Stimulated activated CD4-positive, alpha-beta T cell treated with anti-CD3 and anti-CD28 coated beads, Interleukin-1b, Interleukin-23, amount 100 ng/mL, for 4 hours (primary cell): ENCODE results near the gene UBE2L6.
A peak's percentile ranks its signal among the peaks of the same experiment; 100 is the strongest.
"Not testable (repeated sequence)": the region's sequence is repeated elsewhere in the genome, so short reads cannot be mapped to it uniquely, and the experiment has no call there.

ENCODE experiments used
- DNase-seq, 2 donors: peaks; one replicate each; pipeline ENCODE4 v3.0.0-alpha.2; 2020; ENCODE audit warnings: low read depth in 2 of 2

The UBE2L6 gene

DNA sequence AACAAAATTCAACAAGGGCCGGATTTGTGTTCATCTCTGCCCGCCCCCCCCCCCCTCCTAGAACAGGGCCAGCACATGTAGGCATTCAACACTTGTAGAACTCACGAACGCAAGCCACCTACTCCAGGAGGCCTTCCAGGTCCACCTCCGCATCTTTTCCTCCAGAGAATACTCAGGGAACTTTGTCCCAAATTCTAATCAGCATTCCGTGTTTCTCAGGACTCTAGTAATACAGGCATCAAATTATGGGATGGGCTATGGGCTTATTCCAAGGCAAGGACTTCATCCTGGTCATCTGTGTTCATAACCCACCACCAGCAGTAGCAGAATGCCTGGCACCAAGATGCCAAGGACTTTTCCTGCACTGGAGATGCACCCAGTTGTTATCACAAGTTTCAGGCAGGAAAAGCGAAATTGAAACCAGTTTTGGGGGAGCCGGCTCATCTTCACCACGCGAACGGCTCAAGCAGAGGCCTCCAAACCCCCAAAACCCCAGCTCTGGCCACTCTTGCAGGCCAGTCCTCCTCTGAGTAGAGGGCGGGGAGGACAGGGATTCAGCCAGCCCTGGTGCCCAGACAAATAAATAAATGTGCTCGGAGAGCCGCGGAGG, 462 bp downstream of the UBE2L6 start:
- peak; percentile 14 to 27 for DNase-seq

DNA sequence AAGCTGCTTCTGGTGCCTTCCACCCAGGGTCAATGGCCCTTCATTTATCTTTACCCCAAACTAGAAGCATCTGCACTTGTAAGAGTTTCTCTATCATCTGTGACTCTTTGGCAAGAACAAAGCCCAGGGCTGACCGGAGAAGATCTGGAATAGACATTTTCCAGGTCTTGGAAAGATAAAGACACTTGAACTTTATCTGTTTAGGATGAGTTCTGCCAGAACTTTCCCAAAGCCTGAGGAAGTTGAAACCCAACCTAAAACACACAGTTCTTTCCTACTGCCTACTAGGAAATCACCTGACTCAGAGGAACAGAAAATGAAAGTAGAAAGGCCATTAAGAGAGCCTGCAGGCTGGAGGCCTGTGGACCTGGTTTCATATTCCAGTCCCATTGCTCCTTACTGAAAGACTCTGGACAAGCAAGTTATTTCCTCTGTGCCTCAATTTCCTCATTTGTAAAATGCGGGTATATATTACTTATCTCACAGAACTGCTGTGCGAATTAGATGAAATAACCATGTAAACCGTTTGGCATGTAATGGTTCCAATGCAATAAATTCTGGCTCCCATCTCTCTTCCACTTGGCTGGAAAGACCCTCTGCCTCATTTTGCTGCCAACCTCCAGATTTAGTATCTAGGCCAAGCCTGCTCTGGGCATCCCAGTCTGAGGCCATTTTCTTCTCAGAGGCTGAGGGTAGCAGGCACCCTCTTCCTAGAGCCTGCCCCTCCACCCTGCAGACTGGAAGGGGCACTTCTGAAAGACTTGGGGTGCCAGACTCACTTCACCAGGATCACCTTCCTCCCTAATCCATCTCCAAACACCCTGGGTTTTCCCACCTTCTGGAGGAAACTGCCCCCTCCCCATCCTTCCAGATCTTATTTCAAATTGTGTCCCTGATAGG, 1.2 kb downstream of the UBE2L6 start:
- DNase-seq: peak in 1 of 2 donors; percentile 46

DNA sequence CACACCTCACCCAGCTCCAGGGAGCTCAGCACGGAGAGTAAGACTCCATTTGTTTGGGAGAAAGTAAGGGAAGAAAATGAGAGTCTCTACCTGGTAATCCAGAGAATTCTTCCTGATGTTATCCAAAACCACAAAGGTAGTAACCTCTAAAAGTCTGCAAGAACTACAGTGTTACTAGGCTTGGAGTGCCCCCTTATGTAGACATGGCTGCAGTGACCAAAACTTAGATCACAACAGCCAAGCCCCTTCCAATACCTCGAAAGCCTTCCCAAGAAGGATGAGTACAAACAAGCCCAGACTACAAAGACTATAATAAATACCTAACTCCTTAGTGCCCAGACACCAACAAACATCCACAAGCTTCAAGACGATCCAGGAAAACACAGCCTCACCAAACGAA, 4.9 kb downstream of the UBE2L6 start:
- DNase-seq: no peak

DNA sequence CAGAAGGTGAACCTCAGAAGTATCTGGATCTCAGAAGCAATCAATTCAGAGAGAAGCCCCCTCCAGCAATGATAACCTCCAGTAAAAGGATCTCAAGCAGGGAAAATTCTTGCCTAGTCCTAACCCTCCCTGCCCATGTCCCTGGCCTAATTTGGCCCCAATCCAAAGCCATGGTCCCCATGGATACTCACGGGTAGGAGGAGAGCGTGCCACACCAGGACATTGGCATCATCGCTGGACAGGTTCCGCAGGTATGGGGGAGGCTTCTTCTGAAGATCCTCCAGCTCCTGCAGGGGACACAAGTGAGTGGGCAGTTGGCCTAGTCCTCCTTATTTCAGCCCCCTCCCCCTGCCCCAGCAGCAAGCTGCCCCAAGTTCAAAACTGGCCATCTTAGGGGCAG, 7.3 kb downstream of the UBE2L6 start:
- no peak for DNase-seq

DNA sequence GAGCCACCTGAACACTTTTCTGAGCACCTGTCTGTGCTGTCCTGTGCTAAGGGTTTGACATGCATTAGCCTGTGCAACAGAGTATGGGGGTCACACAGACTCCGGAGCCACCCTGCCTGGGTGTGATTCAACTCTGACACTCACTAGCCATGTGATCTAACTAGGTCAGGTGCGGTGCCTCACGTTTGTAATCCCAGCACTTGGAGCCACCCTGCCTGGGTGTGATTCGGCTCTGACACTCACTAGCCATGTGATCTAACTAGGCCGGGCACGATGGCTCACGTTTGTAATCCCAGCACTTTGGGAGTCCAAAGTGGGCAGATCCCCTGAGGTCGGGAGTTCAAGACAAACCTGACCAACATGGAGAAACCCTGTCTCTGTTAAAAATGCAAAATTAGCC, 11.4 kb downstream of the UBE2L6 start:
- no peak for DNase-seq

DNA sequence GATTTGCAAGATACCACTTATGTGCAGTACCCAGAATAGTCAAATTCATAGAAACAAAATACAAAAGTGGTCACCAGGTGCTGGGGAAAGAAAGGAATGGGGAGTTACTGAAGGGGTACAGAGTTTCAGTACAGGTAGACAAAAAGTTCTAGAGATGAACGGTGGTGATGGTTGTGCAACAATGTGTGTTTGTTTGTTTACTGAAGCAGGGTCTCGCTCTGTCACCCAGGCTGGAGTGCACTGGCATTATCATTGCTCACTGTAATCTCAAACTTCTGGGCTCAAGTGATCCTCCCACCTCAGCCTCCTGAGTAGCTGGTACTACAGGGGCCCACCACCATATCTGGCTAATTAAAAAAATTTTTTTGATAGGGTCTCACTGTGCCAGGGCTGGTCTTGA, 12.1 kb downstream of the UBE2L6 start:
- DNase-seq: no peak

DNA sequence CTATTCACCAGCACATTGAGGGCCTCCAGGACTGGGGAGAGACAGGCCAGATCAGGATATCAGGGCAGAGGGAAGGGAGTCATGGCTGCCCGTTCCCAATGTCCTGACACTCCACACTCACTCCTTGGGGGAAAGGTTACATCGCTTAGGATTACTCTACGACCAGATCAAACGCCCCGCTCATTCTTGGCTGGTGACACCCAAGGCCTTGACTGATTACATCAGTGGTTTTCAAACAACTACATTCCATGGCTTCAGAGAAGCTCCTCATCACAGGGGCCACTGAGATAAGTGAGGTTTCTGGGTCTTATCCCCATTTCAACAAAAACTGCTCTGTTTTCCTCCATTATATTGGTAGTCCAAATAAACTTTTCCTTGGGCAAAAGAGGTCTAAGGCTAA, 15.0 kb downstream of the UBE2L6 start:
- DNase-seq: no peak

DNA sequence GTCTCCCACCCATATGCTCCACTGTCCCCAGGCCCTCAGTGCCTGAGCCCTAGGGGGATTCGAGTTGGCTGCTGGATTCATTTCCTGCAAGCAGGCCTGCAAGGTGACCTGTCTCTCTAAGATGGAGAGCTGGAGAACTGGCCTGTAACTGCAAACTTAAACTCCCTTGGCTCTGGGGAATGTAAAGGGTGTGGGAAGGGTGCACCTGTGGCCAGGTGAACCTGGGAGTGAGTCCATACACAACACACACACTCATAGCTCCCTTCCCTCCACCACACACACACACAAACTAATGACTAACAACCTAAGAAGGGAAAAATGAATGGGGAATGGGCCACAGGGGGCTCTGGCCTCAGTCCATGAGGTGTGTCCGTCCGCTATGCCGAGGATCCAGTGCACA, 15.5 kb downstream of the UBE2L6 start:
- DNase-seq: no peak

DNA sequence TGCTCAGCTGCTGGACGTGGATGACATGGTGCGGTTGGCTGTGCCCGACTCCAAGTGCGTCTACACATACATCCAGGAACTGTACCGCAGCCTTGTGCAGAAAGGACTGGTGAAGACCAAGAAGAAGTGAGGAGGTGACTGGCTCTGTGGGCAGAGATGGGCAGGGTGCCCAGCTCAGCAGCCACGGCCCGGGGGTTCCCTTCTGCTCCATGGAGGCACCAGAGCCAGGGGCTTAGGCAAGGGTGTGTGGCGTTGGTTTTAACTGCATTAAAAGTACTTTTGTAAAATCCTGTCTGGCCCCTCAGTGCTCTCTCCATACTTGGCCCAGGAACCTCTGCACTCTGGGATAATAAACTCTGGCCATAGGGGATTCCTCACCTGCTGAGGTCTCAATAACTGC, 17.5 kb downstream of the UBE2L6 start:
- no peak for DNase-seq

DNA sequence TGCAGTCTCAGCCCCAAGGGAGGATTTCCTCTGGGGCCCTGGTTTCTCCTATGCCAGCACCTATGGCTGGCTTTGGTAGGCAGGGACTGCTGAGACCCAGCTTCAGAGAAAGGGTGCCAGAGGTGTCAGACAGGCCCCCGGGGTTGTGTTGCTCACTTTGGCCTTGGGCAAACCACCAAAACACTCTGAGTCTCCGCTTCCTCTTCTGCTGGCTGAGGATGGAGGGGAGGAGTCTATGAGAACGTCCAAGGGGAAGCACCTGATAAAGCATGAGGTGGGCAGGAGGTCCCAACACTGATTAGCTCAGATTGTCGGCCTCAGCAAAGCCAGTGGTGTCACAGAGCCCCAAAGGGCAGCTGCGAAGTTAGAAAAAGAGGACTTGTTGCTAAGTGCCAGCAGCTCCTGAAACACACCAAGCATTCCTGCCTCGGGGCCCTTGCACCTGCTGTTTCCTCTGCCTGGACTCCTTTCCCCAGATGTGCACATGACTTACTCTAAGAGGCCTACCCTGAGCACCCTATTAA, 19.6 kb downstream of the UBE2L6 start:
- DNase-seq: no peak

DNA sequence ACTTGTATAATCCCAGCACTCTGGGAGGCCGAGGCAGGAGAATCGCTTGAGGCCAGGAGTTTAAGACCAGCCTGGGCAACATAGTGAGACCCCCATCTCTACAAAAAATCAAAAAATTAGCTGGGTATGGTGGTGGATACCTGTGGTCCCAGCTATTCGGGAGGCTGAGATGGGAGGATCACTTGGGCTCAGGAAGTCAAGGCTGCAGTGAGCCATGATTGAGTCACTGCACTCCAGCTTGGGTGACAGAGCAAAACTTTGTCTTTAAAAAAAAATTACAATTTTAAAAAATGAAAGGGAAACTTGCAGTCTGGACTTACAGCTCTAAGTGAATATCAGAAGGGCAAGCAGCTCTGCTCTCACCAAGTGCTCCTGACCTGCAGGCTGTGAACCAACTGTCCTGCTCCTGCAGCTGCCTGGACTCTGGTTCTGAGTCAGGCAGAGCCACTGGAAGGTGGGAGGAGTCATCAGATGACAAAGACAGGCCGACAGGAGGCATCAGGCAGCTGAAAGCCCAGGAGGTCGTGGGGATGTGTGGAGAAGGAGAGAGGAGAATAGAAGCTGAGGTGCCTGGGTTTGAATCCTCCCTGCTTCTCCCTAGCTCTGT, 20.5 kb downstream of the UBE2L6 start:
- no peak for DNase-seq

DNA sequence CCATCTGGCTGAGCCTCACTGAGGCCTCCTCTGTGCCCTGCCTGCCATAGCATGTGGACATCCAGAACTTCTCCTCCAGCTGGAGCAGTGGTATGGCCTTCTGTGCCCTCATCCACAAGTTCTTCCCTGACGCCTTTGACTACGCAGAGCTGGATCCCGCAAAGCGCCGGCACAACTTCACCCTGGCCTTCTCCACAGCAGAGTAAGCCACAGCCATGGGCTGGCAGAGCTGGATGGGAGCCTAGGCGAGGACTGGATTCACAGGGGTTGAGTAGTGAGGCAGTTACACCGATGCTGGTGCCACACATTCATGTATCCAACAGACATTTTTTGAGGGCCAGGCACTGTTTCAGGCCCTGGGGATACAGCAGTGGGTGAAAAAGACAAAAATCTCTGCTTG, 21.0 kb downstream of the UBE2L6 start:
- no peak for DNase-seq

DNA sequence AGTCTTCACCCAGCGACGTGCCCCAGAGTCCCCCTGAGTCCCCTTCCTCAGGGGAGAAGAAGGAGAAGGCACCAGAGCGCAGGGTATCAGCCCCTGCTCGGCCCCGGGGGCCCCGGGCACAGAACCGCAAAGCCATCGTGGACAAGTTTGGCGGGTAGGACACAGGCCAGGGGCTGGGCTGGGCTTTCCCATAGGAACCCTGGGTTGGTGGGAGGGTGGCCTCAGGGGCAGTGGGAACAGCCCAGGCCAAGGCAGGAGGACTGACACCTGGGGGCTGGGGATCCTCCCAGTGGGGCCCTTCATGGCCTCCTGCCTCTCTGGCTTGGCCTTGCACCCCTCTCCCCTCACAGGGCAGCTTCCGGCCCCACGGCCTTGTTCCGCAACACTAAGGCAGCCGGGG, 21.6 kb downstream of the UBE2L6 start:
- no peak for DNase-seq

DNA sequence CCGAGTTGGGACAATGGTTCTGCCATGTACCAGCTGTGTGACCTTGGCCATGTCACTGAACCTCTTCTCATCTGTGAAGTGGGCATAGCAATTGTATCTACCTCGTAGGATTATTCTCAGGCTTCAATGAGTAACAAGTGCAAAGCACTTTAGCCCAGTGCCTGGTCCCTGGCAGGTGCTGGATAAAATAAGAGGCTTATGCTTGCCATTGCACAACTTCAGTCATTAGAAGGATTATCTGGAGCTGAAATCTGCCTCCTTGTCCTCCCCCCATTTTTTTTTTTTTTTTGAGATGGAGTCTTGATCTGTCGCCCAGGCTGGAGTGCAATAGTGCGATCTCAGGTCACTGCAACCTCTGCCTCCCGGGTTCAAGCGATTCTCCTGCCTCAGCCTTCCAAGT, 22.9 kb downstream of the UBE2L6 start:
- no peak for DNase-seq

DNA sequence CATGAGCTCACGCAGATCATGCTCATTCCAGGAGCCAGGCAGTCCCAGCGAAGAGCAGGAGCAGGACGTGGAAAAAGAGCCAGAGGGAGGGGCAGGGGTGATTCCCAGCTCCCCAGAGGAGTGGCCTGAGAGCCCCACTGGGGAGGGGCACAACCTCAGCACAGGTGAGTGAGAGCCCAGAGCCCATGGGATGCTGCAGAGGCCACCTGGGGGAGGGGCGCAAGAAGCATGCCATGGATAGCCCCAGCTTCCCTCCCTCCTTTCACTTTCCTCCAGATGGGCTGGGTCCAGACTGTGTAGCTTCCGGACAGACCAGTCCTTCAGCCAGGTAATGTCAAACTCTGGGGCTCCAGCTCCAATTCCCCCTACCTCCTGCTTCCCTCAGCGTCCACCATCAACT, 23.9 kb downstream of the UBE2L6 start:
- DNase-seq: no peak

DNA sequence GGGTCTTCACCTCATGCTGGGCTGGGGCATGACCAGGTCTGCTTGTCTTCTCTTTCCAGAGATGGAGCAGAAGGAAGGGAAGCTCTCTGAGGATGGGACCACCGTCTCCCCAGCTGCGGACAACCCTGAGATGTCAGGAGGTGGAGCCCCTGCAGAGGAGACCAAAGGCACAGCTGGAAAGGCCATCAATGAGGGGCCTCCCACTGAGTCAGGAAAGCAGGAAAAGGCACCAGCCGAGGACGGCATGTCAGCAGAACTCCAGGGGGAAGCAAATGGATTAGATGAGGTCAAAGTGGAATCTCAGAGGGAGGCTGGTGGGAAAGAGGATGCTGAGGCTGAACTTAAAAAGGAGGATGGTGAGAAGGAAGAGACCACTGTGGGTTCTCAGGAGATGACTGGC, 24.9 kb downstream of the UBE2L6 start:
- DNase-seq: no peak

DNA sequence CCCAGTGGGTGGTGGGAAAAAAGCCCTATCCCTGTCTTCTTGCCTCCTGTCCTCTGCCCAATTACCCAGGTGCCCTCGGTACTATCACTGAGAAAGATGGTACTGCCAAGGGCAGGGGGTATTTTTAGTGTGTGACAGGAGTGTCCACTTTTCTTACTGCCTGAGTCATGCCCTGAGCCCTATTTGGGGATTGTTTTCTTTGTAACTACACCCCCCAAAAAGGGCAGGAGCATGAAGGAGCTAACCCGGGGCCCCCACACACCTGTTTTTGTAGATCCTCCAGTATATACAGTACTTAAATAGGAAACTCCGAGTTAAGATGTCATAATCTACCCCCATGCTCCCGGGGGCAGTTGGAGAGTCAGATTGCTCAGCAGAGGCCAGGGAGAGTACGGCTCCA, 26.3 kb downstream of the UBE2L6 start:
- DNase-seq: no peak

DNA sequence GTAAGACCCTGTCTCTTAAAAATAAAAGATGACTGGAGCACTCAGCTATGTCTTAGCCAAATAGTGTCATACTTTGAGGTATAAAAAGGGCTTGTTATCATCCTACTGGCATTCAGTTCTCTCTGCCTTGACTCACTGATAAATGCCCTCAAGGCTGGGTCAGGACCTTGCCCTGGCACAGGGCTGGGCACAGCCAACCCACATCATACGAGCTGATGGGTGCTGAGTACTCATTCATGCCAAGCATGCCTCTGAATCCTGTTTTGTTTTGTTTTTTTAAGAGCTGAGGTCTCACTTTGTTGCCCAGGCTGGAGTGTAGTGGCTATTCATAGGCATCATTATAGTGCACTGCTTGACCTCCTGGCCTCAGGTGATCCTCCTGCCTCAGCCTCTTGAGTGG, 28.1 kb downstream of the UBE2L6 start:
- DNase-seq: no peak

DNA sequence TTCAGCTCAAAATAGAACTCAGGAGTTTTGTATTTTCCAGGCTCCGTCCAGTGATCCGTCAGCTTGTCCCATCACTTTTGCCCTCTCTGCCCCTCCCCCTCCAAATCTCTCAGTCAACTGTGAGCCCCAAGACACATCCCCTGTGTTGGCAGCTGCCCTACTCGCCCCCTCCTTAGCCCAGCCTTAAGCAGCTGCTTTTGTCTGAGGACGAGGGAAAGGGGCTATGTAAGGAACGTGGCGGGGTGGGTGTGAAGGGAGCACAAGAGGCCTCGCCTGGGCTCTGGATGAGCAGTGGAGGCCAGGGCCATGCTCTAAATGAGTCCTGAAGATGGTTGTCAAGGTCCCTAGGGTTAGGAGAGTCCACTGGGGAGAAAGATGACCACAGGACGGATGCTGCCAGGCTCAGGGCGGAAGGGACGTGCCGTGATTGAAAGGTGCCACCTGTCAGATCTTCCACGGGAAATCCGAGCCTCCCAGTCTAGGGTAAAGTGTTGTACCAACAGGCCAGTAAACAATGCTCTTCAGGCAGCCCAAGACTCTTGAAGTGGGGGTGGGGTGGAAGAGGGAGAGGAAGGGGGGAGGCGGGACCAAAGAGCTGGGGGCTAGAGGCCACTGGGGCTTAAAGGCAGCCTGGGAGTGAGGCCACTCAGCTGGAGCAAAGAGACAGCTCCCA, 30.4 kb downstream of the UBE2L6 start, which contains the start of gene SMTNL1:
Gene SMTNL1 (plus strand): TSS at position 649 of the 673 bp plus-strand sequence. CDS start 5,048 bp downstream, outside the sequence.
- no peak for DNase-seq

DNA sequence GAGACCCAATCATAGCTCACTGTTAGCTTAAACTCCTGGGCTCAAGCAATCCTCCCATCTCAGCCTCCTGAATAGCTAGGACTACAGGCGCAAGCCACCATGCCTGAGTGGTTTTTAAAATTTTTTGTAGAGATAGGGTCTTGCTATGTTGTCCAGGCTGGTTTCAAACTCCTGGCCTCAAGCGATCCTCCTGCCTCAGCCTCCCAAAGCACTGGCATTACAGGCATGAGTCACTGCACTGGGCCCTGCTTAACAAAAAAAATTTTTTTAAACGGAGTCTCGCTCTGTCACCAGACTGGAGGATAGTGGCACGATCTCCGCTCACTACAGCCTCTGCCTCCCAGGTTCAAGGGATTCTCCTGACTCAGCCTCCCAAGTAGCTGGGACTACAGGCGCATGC, 33.0 kb downstream of the UBE2L6 start:
- DNase-seq: not testable (repeated sequence)

DNA sequence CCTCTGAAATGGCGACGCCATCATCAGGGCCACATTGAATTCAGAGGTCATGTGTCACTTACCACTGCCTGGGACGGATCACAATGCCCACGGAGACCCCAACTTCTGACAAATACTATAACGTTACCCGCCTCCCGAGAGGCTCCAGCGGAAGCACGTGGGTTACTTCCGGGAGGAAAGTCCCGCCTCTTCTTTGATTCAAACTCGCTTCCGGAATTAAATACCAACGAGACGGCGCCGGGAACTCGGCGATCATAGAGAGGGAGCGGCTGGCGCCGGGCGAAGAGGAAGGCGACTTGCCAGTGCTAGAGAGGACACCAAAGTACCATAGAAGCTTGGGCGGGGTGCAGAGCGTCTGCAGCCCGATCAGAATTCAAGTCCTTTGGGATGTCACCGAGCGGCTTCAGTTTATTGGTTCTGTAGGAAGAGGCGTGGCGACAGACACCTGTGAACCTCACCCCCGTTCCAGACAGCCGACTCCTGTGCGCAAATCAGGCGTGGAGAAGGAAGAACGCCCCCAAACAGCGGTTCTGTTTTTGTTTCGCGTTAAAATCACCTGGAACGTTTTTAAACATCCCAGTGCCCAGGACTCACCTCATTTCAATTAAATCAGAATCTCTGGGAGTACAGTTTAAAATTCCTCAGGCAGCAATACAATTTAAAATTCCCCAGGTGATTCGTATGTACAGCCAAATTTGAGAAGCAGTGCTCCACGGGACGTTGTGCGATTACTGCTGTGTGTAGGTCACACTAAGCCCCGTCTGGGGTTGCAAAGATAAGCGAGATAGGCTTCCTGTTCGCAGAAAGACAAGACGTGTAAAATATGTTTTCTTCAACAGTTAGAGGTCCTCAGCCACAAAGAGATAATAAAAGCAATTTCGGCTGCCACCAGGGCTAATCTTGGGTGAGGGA, 36.6 kb downstream of the UBE2L6 start, which contains the start of gene TIMM10:
Gene TIMM10 (minus strand): TSS at position 159 of the 912 bp plus-strand sequence. CDS start 565 bp downstream, outside the sequence.
- peak; percentile 80 to 89 for DNase-seq
